Keratinocyte (primary cell): Measurements from ENCODE around the gene LY9. TPM values are rescaled to one million over a fixed set of nuclear protein-coding genes. Genes with fewer than 3 reads are reported as not detected.

ENCODE experiments used
- DNase-seq: peaks from one replicate; pipeline ENCODE4 v3.0.0-alpha.2; 2011; ENCODE audit warnings: low read depth, missing footprints, low spot score
- FAIRE-seq: peaks from 2 replicates; lab custom pipeline; 2011; peaks lifted over from hg19 to GRCh38; lab: Jason Lieb, UNC
- H2AFZ ChIP-seq: 2 replicates; pipeline ENCODE4 v1.6.0; 2012; ENCODE audit warnings: low read length, control low read depth, inconsistent platforms; ENCODE audit not compliant: control insufficient read depth
- H3K27ac ChIP-seq: 2 replicates; pipeline ENCODE4 v1.5.1; 2011; ENCODE audit warnings: low read length; ENCODE audit not compliant: control insufficient read depth, insufficient read depth
- H3K27me3 ChIP-seq: 3 replicates; pipeline ENCODE4 v1.6.0; 2011; ENCODE audit warnings: low read length; ENCODE audit not compliant: control insufficient read depth, insufficient read depth; ENCODE audit errors: extremely low read depth
- H3K36me3 ChIP-seq, 2 experiments: 2 replicates in 1 of 2; 3 replicates in 1 of 2; pipeline ENCODE4 v1.5.1; 2011; ENCODE audit warnings: low read length in 2 of 2, mild to moderate bottlenecking in 1 of 2; ENCODE audit not compliant: control insufficient read depth in 2 of 2, insufficient read depth in 2 of 2; ENCODE audit errors: extremely low read depth in 1 of 2
- H3K4me1 ChIP-seq: 3 replicates; pipeline ENCODE4 v1.5.1; 2011; ENCODE audit warnings: low read length; ENCODE audit not compliant: control insufficient read depth, insufficient read depth; ENCODE audit errors: extremely low read depth
- H3K4me2 ChIP-seq: 3 replicates; pipeline ENCODE4 v1.6.0; 2011; ENCODE audit warnings: low read depth, low read length; ENCODE audit not compliant: control insufficient read depth, insufficient read depth; ENCODE audit errors: extremely low read depth
- H3K4me3 ChIP-seq, 3 experiments: fragments of 200-600 bp in 1 of 3; sonication (generic) in 1 of 3; 2 replicates in 2 of 3; 3 replicates in 1 of 3; pipeline ENCODE4 v1.5.1; 2011 to 2016; ENCODE audit warnings: low read length in 3 of 3, mild to moderate bottlenecking in 3 of 3, control low read depth in 2 of 3, inconsistent platforms in 1 of 3, low read depth in 1 of 3, mixed read lengths in 1 of 3, mixed run types in 1 of 3, moderate library complexity in 1 of 3; ENCODE audit not compliant: control insufficient read depth in 2 of 3, insufficient read depth in 2 of 3; ENCODE audit errors: extremely low read depth in 1 of 3
- H3K79me2 ChIP-seq: 2 replicates; pipeline ENCODE4 v1.6.0; 2012; ENCODE audit warnings: low read length; ENCODE audit not compliant: control insufficient read depth, insufficient read depth
- H3K9ac ChIP-seq: 3 replicates; pipeline ENCODE4 v1.6.0; 2011; ENCODE audit warnings: low read length; ENCODE audit not compliant: control insufficient read depth, insufficient read depth; ENCODE audit errors: extremely low read depth
- H3K9me1 ChIP-seq: 3 replicates; pipeline ENCODE4 v1.6.0; 2011; ENCODE audit warnings: low read length; ENCODE audit not compliant: control insufficient read depth, insufficient read depth; ENCODE audit errors: extremely low read depth
- H3K9me3 ChIP-seq: 2 replicates; pipeline ENCODE4 v1.5.1; 2012; ENCODE audit warnings: low read depth, low read length; ENCODE audit not compliant: control insufficient read depth
- H4K20me1 ChIP-seq: 3 replicates; pipeline ENCODE4 v1.6.0; 2011; ENCODE audit warnings: low read length; ENCODE audit not compliant: control insufficient read depth, insufficient read depth; ENCODE audit errors: extremely low read depth
- CTCF ChIP-seq, 3 experiments: IDR thresholded peaks in 1 of 3; conservative IDR thresholded peaks in 1 of 3; optimal IDR thresholded peaks in 1 of 3; 2 replicates in 2 of 3; 3 replicates in 1 of 3; pipeline versions ENCODE3 to v1.5.1; 2011; ENCODE audit warnings: low read length in 3 of 3, mild to moderate bottlenecking in 3 of 3, moderate library complexity in 2 of 3, control low read depth in 1 of 3, inconsistent platforms in 1 of 3; ENCODE audit not compliant: insufficient read depth in 2 of 3; ENCODE audit errors: extremely low read depth in 1 of 3
- EZH2 ChIP-seq: IDR thresholded peaks from one replicate; pipeline ENCODE4 v1.6.1; 2012; ENCODE audit warnings: inconsistent platforms, mild to moderate bottlenecking, low read length, moderate library complexity
- dilution Hi-C: fragments of 300-500 bp; cut with MboI; formaldehyde crosslinking; loops from one replicate; pipeline ENCODE4 v1.7.0; 2020; ENCODE audit warnings: low sequenced_read_pairs; ENCODE audit not compliant: extremely low pct_ligation_motif_present
- polyA plus RNA-seq, 5 experiments: library from polyadenylated mRNA; depleted of rRNA in 3 of 5; stranded (reverse) in 3 of 5; stranded (forward) in 1 of 5; unstranded in 1 of 5; fragments of >200 nt; gene quantifications; 1 replicate in 1 of 5; 2 replicates in 3 of 5; 3 replicates in 1 of 5; pipeline versions ENCODE4 v1.2.1 to v1.2.3, GENCODE V29; 2011 to 2012; ENCODE audit warnings: missing spikeins in 2 of 5, low read depth in 1 of 5, low replicate concordance in 1 of 5

The LY9 gene
- polyA plus RNA-seq, 1 donor (not counting 4 experiments of a cell fraction or from before 2014, with no cell fraction given): not detected

- no peak overlapping the region for H3K9ac ChIP-seq
- no peaks in the 10 kb centered on the region for H3K4me1 ChIP-seq
- no peaks in the 10 kb centered on the region for H3K79me2 ChIP-seq
- H3K4me2 ChIP-seq: no peak overlapping the region
- DNase-seq (no peak), FAIRE-seq (no peak)
- H3K9me1 ChIP-seq: no peaks in the 10 kb centered on the region
- H2AFZ ChIP-seq: no peak overlapping the region
- no peak overlapping the region for H3K4me3 ChIP-seq
- no peaks in the 10 kb centered on the region for H3K9me3 ChIP-seq
- H4K20me1 ChIP-seq: no peaks in the 10 kb centered on the region
- dilution Hi-C loops: no loop called here
- no peak for TF ChIP-seq EZH2
- no peak for TF ChIP-seq CTCF (optimal IDR thresholded peaks at IDR 0.05 in 1 of 3, IDR thresholded peaks at IDR 0.05 in 1 of 3, conservative IDR thresholded peaks at IDR 0.05 in 1 of 3; ENCODE audit: extremely low read depth in 1 of 3, insufficient read depth in 2 of 3, low read length in 3 of 3)
- no peak overlapping the region for H3K27ac ChIP-seq
- H3K36me3 ChIP-seq: no peaks in the 10 kb centered on the region
- H3K27me3 ChIP-seq: no peaks in the 10 kb centered on the region
Measured at GRCh38 chr1:160860840-160861505, 65.0 kb downstream of the LY9 start.

GRCh38 chr1:160862203-160863060, 66.5 kb downstream of the LY9 start, which contains the start of gene CD244:
TSS of gene CD244 (minus strand) at chr1:160862887. CDS start at chr1:160862677, 210 bp downstream.
- dilution Hi-C loops: no loop called here
- Histone ChIP-seq H3K4me1 (no peaks in the 10 kb centered on the region), H3K9me1 (no peaks in the 10 kb centered on the region), H2AFZ (no peak within 1 kb of the TSS), H4K20me1 (no peaks in the 10 kb centered on the region), H3K36me3 (no peaks in the 10 kb centered on the region), H3K27me3 (no peaks in the 10 kb centered on the region), H3K79me2 (no peaks in the 10 kb centered on the region), H3K9me3 (no peaks in the 10 kb centered on the region), H3K4me3 (no peak within 1 kb of the TSS), H3K27ac (no peak within 1 kb of the TSS), H3K9ac (no peak within 1 kb of the TSS), H3K4me2 (no peak within 1 kb of the TSS)
- no peak for FAIRE-seq
- no peak for DNase-seq
- TF ChIP-seq EZH2 (no peak), CTCF (optimal IDR thresholded peaks at IDR 0.05 in 1 of 3, IDR thresholded peaks at IDR 0.05 in 1 of 3, conservative IDR thresholded peaks at IDR 0.05 in 1 of 3; ENCODE audit: extremely low read depth in 1 of 3, insufficient read depth in 2 of 3, low read length in 3 of 3) (no peak)
